ENCODE measurements around the gene UROS. TPM values are rescaled to one million over a fixed set of nuclear protein-coding genes. Genes with fewer than 3 reads are reported as not detected.

Gene UROS
- total RNA-seq = 48.5 and 75.2 TPM in 2 replicates

- DNase-seq (ENCODE audit: low read depth in 2 of 2) = peak; percentile 86 to 91
Observed at GRCh38 chr10:125822878-125823662, at the start of gene UROS, which contains the start of gene BCCIP. TSS of gene UROS (minus strand) at chr10:125823258. CDS start at chr10:125816499, 6,759 bp downstream. TSS of gene BCCIP (plus strand) at chr10:125823546. CDS start at chr10:125823558, 12 bp downstream.

GRCh38 chr10:125871338-125871737 is 48.3 kb upstream of the UROS start:
- no peak for DNase-seq (ENCODE audit: low read depth in 2 of 2)

- peak; percentile 51 to 69 for DNase-seq (ENCODE audit: low read depth in 2 of 2)
Observed at GRCh38 chr10:125868372-125868975, 45.4 kb upstream of the UROS start.

- DNase-seq (ENCODE audit: low read depth in 2 of 2) = no peak
Observed at GRCh38 chr10:125866421-125867029, 43.5 kb upstream of the UROS start.

GRCh38 chr10:125865120-125865519 is 42.1 kb upstream of the UROS start:
- DNase-seq (ENCODE audit: low read depth in 2 of 2) = no peak

GRCh38 chr10:125859128-125859817 is 36.2 kb upstream of the UROS start:
- no peak for DNase-seq (ENCODE audit: low read depth in 2 of 2)

GRCh38 chr10:125857185-125857760 is 34.2 kb upstream of the UROS start:
- DNase-seq (ENCODE audit: low read depth in 2 of 2) = no peak

- no peak for DNase-seq (ENCODE audit: low read depth in 2 of 2)
Observed at GRCh38 chr10:125852487-125852886, 29.4 kb upstream of the UROS start.

GRCh38 chr10:125850766-125851731 is 28.0 kb upstream of the UROS start:
- no peak for DNase-seq (ENCODE audit: low read depth in 2 of 2)

GRCh38 chr10:125849448-125849847 is 26.4 kb upstream of the UROS start:
- no peak for DNase-seq (ENCODE audit: low read depth in 2 of 2)

- no peak for DNase-seq (ENCODE audit: low read depth in 2 of 2)
Observed at GRCh38 chr10:125848857-125849256, 25.8 kb upstream of the UROS start.

GRCh38 chr10:125848371-125848770 is 25.3 kb upstream of the UROS start:
- DNase-seq (ENCODE audit: low read depth in 2 of 2) = no peak

- no peak for DNase-seq (ENCODE audit: low read depth in 2 of 2)
Observed at GRCh38 chr10:125846894-125847293, 23.8 kb upstream of the UROS start.

GRCh38 chr10:125845617-125846016 is 22.6 kb upstream of the UROS start:
- DNase-seq (ENCODE audit: low read depth in 2 of 2) = no peak

GRCh38 chr10:125844751-125845221 is 21.7 kb upstream of the UROS start:
- DNase-seq (ENCODE audit: low read depth in 2 of 2) = no peak

GRCh38 chr10:125843603-125844329 is 20.7 kb upstream of the UROS start:
- DNase-seq (ENCODE audit: low read depth in 2 of 2) = no peak

GRCh38 chr10:125840955-125841354 is 17.9 kb upstream of the UROS start:
- peak in 1 of 2 donors; percentile 70 for DNase-seq (ENCODE audit: low read depth in 2 of 2)

- DNase-seq (ENCODE audit: low read depth in 2 of 2) = no peak
Observed at GRCh38 chr10:125840406-125840805, 17.3 kb upstream of the UROS start.

- DNase-seq (ENCODE audit: low read depth in 2 of 2) = no peak
Observed at GRCh38 chr10:125838802-125839575, 15.9 kb upstream of the UROS start.

Data from dermis microvascular lymphatic vessel endothelial cell (primary cell).